ENCODE data around the gene ZMAT3. TPM values are rescaled to one million over a fixed set of nuclear protein-coding genes. Genes with fewer than 3 reads are reported as not detected.
A peak's percentile ranks its signal among the peaks of the same experiment; 100 is the strongest.

Gene ZMAT3
- total and polyA plus RNA-seq, 2 of the 13 experiments (the other 11 are each of a cell fraction or from before 2014, with no cell fraction given), result 11.4 to 11.7 TPM

DNA sequence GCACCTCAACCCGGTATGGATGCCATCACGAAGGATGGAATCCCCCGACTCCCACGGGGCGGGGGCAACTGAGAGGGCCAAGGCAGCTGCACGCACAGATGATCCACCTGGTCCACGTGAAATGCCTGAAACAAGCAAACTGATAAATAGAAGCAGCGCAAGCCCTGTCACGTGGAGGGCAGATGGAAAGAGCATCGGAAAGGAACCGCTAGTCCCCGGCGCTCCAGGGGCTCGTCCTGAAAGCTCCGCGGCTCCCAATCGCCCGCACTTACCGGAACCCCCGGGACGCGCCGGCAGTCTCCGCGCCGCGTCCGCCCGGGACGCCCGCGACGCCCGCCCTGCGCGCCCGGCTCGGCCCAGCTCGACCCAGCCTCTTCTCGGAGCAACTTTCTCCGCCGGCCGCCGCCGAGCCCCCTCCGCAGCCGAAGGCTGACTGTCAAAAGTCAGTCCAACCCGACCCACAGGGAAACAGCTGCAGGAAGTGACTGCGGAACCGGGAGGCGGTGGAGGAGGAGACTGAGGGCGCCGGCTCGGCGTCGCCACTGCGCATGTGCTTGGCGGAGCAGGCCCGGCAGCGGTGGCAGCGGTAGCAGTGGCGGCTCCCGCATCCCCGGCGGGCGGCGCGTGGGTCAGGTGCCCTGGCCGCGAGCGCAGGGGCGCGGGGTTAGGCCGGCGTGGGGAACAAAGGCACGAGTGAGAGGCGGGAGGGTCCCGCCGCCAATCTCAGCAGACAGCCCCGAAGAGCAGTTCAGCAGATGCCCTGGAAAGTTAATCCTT lies at the start of gene ZMAT3 (continued):
- no peak for TF ChIP-seq BCLAF1 (IDR thresholded peaks at IDR 0.05)
- no peak for TF ChIP-seq PLRG1 (conservative IDR thresholded peaks at IDR 0.05)
- TF ChIP-seq JARID2 (CRISPR knock-in tag; IDR thresholded peaks at IDR 0.05; ENCODE audit: insufficient replicate concordance), result no peak
- TF ChIP-seq POLR2G (IDR thresholded peaks at IDR 0.05; ENCODE audit: low read depth, low read length), result peak; percentile 93
- no peak for TF ChIP-seq ATAD3A (CRISPR knock-in tag; IDR thresholded peaks at IDR 0.05)
- TF ChIP-seq ATF1 (CRISPR knock-in tag; IDR thresholded peaks at IDR 0.05), result no peak
- no peak for TF ChIP-seq HMG20A (CRISPR knock-in tag; IDR thresholded peaks at IDR 0.05; ENCODE audit: borderline replicate concordance)
- no peak for TF ChIP-seq ZNF75D (CRISPR knock-in tag; IDR thresholded peaks at IDR 0.05; ENCODE audit: borderline replicate concordance)
- TF ChIP-seq CBX1 (IDR thresholded peaks at IDR 0.05; ENCODE audit: low read depth), result peak; percentile 25
- TF ChIP-seq MTF1 (CRISPR knock-in tag; IDR thresholded peaks at IDR 0.05), result peak; percentile 48; the same call in 1 of the 2 replicates
- peak; percentile 65 for TF ChIP-seq SPEN (CRISPR knock-in tag; IDR thresholded peaks at IDR 0.05; ENCODE audit: low read depth)
- peak; percentile 72 for TF ChIP-seq PHF8 (CRISPR knock-in tag; IDR thresholded peaks at IDR 0.05)
- TF ChIP-seq ZHX2 (IDR thresholded peaks at IDR 0.05; ENCODE audit: low read depth), result 0 out of 2 replicates have a peak, but pooled peaks have one; percentile 33
- no peak for TF ChIP-seq ZHX2 (CRISPR knock-in tag; IDR thresholded peaks at IDR 0.05; ENCODE audit: borderline replicate concordance)
- TF ChIP-seq, protein P1, sequence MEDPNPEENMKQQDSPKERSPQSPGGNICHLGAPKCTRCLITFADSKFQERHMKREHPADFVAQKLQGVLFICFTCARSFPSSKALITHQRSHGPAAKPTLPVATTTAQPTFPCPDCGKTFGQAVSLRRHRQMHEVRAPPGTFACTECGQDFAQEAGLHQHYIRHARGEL (CRISPR knock-in tag; IDR thresholded peaks at IDR 0.05), result no peak
- no peak for TF ChIP-seq TBX3 (IDR thresholded peaks at IDR 0.05; ENCODE audit: borderline replicate concordance)
- peak; percentile 52; the same call in 1 of the 2 replicates for TF ChIP-seq ATF7-NPFF (CRISPR knock-in tag; IDR thresholded peaks at IDR 0.05; ENCODE audit: low read depth)
- no peak for TF ChIP-seq ZBTB39 (CRISPR knock-in tag; IDR thresholded peaks at IDR 0.05)
- 0 out of 2 replicates have a peak, but pooled peaks have one; percentile 13 for TF ChIP-seq SIX4 (CRISPR knock-in tag; IDR thresholded peaks at IDR 0.05)
